H4 (cell line): ENCODE measurements around the gene NMB. TPM values are rescaled to one million over a fixed set of nuclear protein-coding genes. Genes with fewer than 3 reads are reported as not detected.
"Not testable (repeated sequence)": the region's sequence is repeated elsewhere in the genome, so short reads cannot be mapped to it uniquely, and the experiment has no call there.

Experiments
- DNase-seq: peaks from one replicate; pipeline ENCODE4 v3.0.0-alpha.2; 2015; ENCODE audit warnings: low spot score
- total RNA-seq: library from RNA; depleted of rRNA; stranded (reverse); fragments of >200 nt; shearing (Covaris generic); gene quantifications from 2 replicates; pipeline ENCODE4 v1.2.3, GENCODE V29; 2014; rRNA removed

The NMB gene
- 11.3 and 28.5 TPM in 2 replicates for total RNA-seq

DNA sequence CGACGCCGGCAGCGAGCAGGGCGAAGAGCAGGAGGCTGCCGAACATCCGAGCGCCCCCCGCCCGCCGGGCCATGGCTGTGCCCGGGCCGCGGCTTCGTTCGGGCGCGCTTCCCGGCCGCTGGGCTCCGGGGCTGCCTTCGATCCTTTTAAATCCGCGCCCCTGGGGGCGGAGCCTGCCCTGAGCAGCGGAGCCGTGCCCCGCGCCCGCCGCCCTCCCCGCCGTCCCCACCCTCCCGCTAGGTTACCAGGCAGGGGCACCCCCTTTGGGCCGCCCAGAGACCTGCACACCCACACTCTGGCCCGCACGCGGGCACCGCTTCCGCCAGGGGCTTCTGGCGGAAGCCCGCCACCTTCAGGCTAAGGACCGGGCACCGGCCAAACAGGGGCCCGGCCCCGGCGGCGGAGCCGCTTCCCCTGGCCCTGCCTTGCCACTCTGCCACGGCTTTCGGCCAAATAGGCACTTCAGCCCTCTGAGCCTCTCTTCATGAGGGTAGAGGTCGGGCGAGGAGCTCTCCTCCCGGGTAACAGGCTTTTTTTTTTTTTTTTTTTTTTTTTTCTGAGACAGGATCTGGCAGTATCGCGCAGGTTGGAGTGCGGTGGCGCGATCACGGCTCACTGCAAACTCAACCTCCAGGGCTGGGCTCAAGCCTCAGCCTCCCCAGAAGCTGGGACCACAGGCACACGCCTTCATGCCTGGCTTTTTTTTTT, at the start of gene NMB:
Gene NMB, minus strand, starts transcription at position 120 of the 708 bp plus-strand sequence. Its CDS starts 47 bp downstream, at position 73.
- peak; percentile 55 for DNase-seq

- DNase-seq = no peak
Measured at GRCh38 chr15:84703808-84704207, 45.8 kb upstream of the NMB start.

DNA sequence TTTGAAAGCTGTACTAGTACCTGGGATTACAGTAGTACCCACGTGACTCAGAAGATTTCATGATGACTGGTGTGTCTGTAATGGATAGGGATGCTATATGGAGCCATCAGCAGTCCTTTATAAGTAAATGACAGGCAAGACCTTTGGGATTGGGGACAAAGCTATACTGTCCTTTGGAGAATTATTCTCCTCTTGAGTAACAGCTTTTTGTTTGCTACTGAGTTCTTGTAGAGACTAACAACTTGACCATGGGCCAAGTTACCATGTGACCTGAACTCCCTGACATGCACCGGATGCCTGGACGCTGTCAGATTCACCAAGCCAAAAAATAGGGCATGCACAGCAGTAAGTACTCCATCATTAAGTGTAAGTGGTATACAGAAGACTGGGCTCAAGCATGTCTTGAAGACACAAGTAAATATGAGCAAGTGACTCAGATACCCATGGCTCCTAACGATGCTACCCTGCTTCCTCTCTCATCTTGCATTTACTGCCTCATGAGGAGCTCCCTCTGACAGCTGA, 45.0 kb upstream of the NMB start:
- DNase-seq = no peak

- no peak for DNase-seq
Measured at GRCh38 chr15:84699538-84700191, 41.7 kb upstream of the NMB start.

GRCh38 chr15:84697236-84697990, 39.4 kb upstream of the NMB start:
- no peak for DNase-seq

DNA sequence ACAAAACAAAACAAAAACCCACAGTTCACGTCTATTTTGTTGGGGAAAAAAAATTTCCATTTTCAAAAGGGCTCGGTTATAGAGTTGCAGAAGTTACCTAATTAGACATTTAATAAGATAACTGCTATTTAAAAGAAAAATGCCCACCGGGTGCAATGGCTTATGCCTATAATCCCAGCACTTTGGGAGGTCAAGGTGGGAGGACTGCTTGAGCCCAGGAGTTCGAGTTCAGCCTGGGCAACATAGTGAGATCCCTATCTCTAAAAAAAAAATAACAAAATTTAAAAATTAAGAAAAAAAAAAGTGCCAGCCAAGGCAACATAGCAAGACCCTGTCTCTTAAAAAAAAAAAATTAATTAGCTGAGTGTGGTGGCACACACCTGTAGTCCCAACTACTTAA, 38.8 kb upstream of the NMB start:
- DNase-seq = no peak

- no peak for DNase-seq
Measured at GRCh38 chr15:84690342-84690741, 32.3 kb upstream of the NMB start.

GRCh38 chr15:84689858-84690257, 31.9 kb upstream of the NMB start:
- DNase-seq = no peak

- DNase-seq = not testable (repeated sequence)
Measured at GRCh38 chr15:84686446-84686845, 28.4 kb upstream of the NMB start.

GRCh38 chr15:84685304-84685703, 27.3 kb upstream of the NMB start:
- DNase-seq = peak; percentile 72

- DNase-seq = no peak
Measured at GRCh38 chr15:84684092-84684491, 26.1 kb upstream of the NMB start.

DNA sequence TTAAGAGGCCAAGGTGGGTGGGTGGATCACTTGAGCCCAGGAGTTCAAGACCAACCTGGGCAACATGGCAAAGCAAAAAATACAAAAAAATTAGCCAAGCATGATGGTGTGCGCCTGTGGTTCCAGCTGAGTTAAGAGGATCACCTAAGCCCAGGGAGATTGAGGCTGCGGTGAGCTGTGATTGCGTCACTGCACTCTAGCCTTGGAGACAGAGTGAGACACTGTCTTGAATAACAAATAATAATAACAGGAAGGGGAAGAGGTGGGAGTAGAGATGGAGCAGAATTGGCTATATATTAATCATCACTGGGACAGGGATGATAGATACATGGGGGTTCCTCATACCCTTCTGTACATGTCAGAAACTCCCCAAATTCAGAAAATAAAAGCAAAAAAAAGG, 23.8 kb upstream of the NMB start:
- DNase-seq = no peak

DNA sequence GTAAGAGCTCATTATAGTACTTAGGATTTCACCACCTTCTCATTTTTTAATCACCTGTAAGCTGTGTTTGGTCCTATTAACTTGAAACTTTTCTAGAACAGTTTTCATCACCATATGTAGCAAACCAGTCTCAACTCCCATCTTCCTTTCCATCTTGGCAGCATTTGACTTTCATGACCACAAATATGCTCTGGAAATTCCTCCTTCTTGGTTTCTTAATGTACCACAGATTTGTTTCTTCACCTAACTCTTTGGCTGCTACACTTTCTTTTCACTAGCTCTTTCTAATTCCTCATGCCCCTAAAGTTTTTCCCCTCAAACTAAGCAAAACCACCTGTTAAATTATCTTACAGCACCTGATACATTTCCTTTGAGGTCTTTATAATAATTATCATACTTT, 13.2 kb upstream of the NMB start:
- no peak for DNase-seq

- peak; percentile 27 for DNase-seq
Measured at GRCh38 chr15:84669726-84670125, 11.7 kb upstream of the NMB start.

DNA sequence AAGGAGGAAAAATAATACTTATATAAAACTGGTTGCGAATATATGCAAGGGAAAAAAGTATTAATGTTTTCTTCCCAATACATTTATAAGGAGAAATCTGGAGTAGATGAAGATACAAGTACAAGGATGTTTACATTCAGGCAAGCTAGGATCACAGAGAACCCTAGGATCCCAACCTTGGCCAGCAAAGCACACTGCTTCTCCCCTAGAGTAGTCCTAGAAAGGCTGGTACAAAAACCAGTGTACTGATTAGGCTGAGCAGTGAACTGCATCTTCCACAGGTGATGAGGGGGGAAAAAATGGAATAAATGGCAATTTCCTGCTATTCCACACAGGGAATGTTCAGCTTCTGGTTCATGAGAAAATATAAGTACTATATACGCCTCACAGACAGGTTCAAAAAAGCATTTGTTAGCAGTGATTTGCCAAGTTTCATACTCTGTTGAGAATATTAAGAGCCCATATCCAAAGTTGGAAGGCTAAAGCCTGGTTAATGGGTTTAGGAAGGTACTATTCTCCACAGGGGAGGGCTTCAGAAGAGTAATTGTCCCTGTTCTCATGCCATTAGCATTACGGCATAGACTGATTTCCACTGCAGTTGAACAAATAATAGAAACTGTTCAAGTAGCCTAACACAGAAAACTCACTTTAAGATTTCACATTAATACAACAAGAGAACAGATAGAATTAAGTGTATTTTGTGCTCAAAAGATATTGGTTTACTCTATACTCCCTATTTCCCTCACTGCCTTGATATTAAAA, 10.4 kb upstream of the NMB start:
- DNase-seq = no peak

DNA sequence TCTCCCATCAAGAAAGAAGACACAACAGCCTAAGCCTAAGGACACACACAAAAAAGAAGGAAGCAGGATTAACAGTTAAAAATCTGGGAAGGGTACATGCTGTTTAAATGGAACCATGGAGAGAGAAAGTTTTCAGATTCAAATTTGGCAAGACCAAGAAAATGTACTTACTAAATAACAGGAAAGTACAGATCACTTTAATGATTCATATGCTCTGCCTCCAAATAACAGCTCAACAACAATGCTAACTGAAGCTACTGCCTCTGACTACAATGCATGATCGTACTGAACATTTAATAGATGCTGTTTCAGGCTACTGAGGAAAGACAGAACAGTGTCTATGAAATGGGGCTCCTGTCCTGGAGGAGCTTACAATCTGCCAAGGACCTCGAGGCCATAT, 8.4 kb upstream of the NMB start:
- no peak for DNase-seq

DNA sequence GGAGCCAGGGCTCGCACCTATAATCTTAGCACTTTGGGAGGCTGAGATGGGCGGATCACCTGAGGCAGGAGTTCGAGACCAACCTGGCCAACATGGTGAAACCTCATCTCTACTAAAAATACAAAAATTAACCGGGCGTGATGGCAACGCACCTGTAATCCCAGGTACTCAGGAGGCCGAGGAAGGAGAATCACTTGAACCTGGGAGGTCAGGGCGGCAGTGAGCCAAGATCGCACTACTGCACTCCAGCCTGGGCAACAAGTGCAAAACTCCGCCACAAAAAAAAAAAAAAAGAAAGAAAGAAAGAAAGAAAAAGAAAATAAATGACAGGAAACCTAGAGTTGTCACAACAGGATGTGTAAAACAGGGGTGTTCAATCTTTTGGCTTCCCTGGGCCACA, 3.0 kb upstream of the NMB start:
- DNase-seq = no peak

DNA sequence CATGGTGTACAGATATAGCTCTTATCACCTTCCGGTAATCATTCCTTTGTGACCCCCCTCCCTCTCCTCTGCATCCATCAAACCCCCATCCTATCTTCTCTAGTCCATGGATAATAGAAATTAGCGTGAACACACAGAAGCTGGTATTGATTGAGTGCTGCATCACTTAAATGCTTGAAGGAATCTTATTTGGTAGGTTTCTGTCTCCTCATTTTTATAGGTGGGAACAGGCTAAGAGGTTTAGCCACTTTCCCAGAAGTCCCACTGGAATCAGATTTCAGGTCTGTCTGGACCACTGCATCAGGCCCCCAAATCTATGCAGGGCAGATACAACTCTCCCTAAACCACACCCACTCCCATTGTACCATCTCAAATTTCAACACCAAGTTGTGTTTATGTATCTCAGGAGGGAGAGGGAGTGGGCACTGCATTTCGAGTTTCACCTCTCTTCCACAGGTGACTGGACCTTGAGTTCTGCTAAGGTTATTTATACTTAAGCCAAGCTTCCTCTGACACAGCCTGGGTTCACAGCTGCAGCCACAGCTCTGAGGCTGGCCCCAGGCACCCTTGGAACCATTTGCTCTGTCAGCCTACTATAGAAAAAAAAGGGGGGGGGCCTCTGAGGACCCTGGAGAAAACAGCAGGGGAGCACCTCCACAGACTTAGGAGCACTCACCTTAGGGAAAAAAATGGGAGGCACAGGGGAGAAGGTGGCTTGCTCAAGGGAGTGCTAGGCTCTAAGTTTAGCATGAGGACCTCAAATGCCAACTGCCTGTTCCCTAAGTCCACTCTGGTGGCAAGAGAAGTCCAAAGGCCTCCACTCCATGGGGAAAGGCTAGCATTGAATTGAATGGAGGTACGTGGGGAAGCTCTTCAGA, 2.1 kb upstream of the NMB start:
- no peak for DNase-seq

- no peak for DNase-seq
Measured at GRCh38 chr15:84658788-84659411, 901 bp upstream of the NMB start.

DNA sequence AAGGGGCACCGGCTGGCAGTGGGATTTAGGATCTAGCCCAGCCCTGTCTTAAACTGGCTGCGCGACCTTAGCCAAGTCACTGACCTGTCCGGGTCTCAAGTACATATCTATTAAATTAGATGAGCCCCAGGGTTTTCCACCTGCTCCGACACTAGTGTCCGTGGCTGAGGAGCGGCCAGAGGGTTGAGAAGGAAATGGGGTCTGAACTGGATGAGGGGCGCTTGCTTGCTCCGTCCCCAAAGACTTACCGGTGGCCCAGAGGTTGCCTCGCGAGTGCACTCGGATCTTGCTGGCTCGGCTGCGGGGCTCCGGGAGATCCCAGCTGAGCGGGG, 285 bp downstream of the NMB start:
- DNase-seq = no peak

DNA sequence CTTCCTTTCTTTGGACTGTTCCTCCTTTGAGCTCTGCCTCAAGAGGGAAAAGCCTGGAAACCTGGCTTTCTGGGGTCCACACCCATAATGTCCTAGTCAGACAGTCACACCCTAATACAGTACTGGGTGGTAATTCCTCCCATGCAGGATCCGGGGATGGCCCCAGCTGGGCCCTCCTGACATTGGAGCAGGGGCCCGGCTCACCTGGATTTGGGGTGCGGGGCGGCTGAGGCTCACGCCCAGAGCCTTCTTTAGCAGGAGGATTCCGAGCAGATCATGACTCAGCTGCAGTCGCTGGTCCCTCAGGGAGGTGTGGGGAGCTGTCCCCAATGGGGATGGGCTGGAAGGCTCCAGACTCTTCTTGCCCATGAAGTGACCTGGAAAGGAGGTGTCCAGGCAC, 1.0 kb downstream of the NMB start:
- DNase-seq = no peak
